ENCODE results near the gene SIGLEC6.

Gene SIGLEC6

GRCh38 chr19:51511353-51511752 is 20.1 kb downstream of the SIGLEC6 start:
- H3K4me3 ChIP-seq (ENCODE audit: low read depth, low read length): no peak overlapping the region
- peak; percentile 26 for TF ChIP-seq CTCF (IDR thresholded peaks at IDR 0.05; ENCODE audit: control insufficient read depth, extremely low read depth, insufficient read depth)
- DNase-seq (ENCODE audit: low read depth): no peak

- H3K4me3 ChIP-seq (ENCODE audit: low read depth, low read length): no peak overlapping the region
- DNase-seq (ENCODE audit: low read depth): no peak
- TF ChIP-seq CTCF (IDR thresholded peaks at IDR 0.05; ENCODE audit: control insufficient read depth, extremely low read depth, insufficient read depth): no peak
Measured at GRCh38 chr19:51509823-51510660, 21.4 kb downstream of the SIGLEC6 start.

DNA sequence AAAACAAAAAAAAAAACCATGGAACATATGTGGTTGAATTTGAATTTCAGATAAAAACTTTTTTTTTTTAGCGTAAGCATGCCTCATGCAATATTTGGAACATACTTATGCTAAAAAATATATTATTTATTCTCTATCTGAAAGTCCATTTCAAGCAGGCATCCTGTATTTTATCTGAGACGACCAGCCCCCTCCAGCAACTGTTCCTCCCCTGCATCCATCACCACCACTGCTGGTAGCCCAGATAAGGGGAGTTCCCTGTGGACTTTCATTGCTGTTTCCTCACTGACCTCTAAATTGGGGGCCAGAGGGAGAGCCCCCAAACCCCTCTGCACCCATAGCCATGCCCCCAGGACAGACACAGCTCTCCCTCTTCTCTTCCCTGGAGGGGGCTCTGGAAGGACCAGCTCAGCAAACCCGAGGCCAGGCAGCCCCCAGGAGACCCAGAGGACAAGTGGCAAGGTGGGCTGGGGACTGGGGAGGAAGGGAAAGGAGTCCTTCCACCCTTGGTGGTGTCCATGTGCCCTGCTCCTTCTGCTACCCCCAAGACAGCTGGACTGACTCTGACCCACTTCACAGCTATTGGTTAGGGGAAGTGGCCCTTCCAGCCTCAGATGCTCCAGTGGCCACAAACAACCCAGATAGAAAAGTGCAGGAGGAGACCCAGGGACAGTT is 23.3 kb downstream of the SIGLEC6 start:
- no peak for DNase-seq (ENCODE audit: low read depth)
- no peak for TF ChIP-seq CTCF (IDR thresholded peaks at IDR 0.05; ENCODE audit: control insufficient read depth, extremely low read depth, insufficient read depth)
- no peak overlapping the region for H3K4me3 ChIP-seq (ENCODE audit: low read depth, low read length)

DNA sequence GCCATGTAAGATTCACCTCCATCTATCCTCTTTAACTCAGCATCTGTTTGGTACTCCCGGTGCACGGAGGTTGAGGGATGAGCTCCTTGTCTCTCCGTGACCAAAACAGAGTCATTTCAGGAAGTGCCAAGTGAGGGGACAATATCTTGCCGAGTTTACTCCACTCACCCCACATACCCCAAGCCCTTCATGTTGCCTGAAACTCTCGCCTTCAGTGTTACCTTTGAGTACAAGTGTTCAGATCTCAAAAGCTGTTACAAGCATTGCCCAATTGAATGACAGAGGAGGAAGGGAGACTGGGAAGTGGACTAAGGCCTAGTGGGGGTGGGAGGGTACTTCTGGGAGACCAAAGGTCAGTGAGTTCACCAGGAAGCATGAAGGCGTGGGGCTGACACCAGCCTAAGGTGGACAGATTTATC is 23.8 kb downstream of the SIGLEC6 start:
- no peak for DNase-seq (ENCODE audit: low read depth)
- no peak overlapping the region for H3K4me3 ChIP-seq (ENCODE audit: low read depth, low read length)
- no peak for TF ChIP-seq CTCF (IDR thresholded peaks at IDR 0.05; ENCODE audit: control insufficient read depth, extremely low read depth, insufficient read depth)

GRCh38 chr19:51507192-51507591 is 24.3 kb downstream of the SIGLEC6 start:
- no peak overlapping the region for H3K4me3 ChIP-seq (ENCODE audit: low read depth, low read length)
- DNase-seq (ENCODE audit: low read depth): no peak
- no peak for TF ChIP-seq CTCF (IDR thresholded peaks at IDR 0.05; ENCODE audit: control insufficient read depth, extremely low read depth, insufficient read depth)

DNA sequence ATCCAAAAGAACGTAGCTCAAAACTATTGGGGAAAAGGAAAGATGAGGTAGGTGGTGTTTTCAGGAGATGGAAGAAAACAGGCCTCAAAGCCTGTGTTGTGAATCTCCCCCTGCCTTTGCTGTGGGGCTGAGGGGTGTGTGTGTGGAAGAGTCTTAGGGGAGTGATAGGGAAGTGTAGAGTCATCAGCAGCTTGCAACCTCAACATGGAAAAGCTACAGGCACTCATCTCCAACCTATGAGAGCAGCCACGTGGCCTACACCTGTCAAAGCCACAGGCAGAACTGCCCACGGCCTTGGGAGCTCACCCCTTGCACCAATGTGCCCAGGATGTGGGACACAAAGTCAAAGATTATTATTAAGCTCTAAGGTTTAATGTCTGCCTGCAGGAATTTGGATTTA is 25.6 kb downstream of the SIGLEC6 start:
- no peak for DNase-seq (ENCODE audit: low read depth)
- H3K4me3 ChIP-seq (ENCODE audit: low read depth, low read length): no peak overlapping the region
- no peak for TF ChIP-seq CTCF (IDR thresholded peaks at IDR 0.05; ENCODE audit: control insufficient read depth, extremely low read depth, insufficient read depth)

All from LNCaP clone FGC (cell line).